ENCODE data around the gene KRT6B.
A peak's percentile ranks its signal among the peaks of the same experiment; 100 is the strongest.

KRT6B gene

GRCh38 chr12:52443966-52444365 is 8.0 kb downstream of the KRT6B start:
- no peak overlapping the region for H3K27ac ChIP-seq
- ChIA-PET CTCF (no interaction called here), POLR2A (ENCODE audit: low non-redundant PET) (no interaction called here)
- TF ChIP-seq CTCF (conservative IDR thresholded peaks at IDR 0.05; ENCODE audit: low read depth) = no peak
- no peak for DNase-seq (ENCODE audit: low spot score)

- peak; percentile 83 for DNase-seq (ENCODE audit: low spot score)
- ChIA-PET POLR2A (ENCODE audit: low non-redundant PET) (interaction anchor here (0.8 kb wide), 2 partner anchors 78 to 79 kb away, joined by 3 to 4 read pairs; no protein-coding TSS in a partner anchor), CTCF (interaction anchor here (0.7 kb wide), 1 partner anchor 115 kb away, joined by 4 read pairs; no protein-coding TSS in a partner anchor)
- peak overlapping the region; percentile 73 for H3K27ac ChIP-seq
- TF ChIP-seq CTCF (conservative IDR thresholded peaks at IDR 0.05; ENCODE audit: low read depth) = no peak; the same call in 1 of the 2 replicates
Measured at GRCh38 chr12:52442600-52443061, 9.3 kb downstream of the KRT6B start.

- H3K27ac ChIP-seq = peak overlapping the region; percentile 68
- DNase-seq (ENCODE audit: low spot score) = peak; percentile 73
- TF ChIP-seq CTCF (conservative IDR thresholded peaks at IDR 0.05; ENCODE audit: low read depth) = no peak
- CTCF ChIA-PET = no interaction called here
- POLR2A ChIA-PET (ENCODE audit: low non-redundant PET) = no interaction called here
Measured at GRCh38 chr12:52441320-52441911, 10.5 kb downstream of the KRT6B start.

- H3K27ac ChIP-seq = peak overlapping the region; percentile 68
- ChIA-PET POLR2A (ENCODE audit: low non-redundant PET) (no interaction called here), CTCF (no interaction called here)
- peak; percentile 55 for DNase-seq (ENCODE audit: low spot score)
- no peak for TF ChIP-seq CTCF (conservative IDR thresholded peaks at IDR 0.05; ENCODE audit: low read depth)
Measured at GRCh38 chr12:52440821-52441319, 11.1 kb downstream of the KRT6B start.

- ChIA-PET POLR2A (ENCODE audit: low non-redundant PET) (no interaction called here), CTCF (interaction anchor here (1.1 kb wide), 1 partner anchor 440 kb away, joined by 3 read pairs; no protein-coding TSS in a partner anchor)
- no peak for TF ChIP-seq CTCF (conservative IDR thresholded peaks at IDR 0.05; ENCODE audit: low read depth)
- no peak for DNase-seq (ENCODE audit: low spot score)
- H3K27ac ChIP-seq = peak overlapping the region; percentile 68; the same call in 1 of the 2 replicates
Measured at GRCh38 chr12:52439845-52440244, 12.1 kb downstream of the KRT6B start.

GRCh38 chr12:52439420-52439819 is 12.5 kb downstream of the KRT6B start:
- DNase-seq (ENCODE audit: low spot score) = no peak
- TF ChIP-seq CTCF (conservative IDR thresholded peaks at IDR 0.05; ENCODE audit: low read depth) = no peak
- peak overlapping the region; percentile 47 for H3K27ac ChIP-seq
- POLR2A ChIA-PET (ENCODE audit: low non-redundant PET) = no interaction called here
- CTCF ChIA-PET = interaction anchor here (1.1 kb wide), 1 partner anchor 440 kb away, joined by 3 read pairs; no protein-coding TSS in a partner anchor

Measured in RWPE1 (cell line).